Activated CD8-positive, alpha-beta T cell treated with anti-CD3 and anti-CD28 coated beads, Interleukin-2, amount 10 ng/mL, durations not matched to agents 7 days and 5 days (primary cell): Measurements from ENCODE around the gene RXYLT1. TPM values are rescaled to one million over a fixed set of nuclear protein-coding genes. Genes with fewer than 3 reads are reported as not detected.

Experiments used
- ATAC-seq: fragments of 150-1000 bp; cut with Tn5 transposase; one replicate; pipeline ENCODE4 v1.10.0; 2021; ENCODE audit warnings: moderate library complexity
- CTCF ChIA-PET: fragments of 350-600 bp; sonication (Branson Sonifier 250); formaldehyde crosslinking; loops from one replicate; lab custom pipeline; 2021; ENCODE audit warnings: antibody characterized with exemption; lab: Charles Lee
- POLR2A ChIA-PET: fragments of 350-600 bp; sonication (Branson Sonifier 250); formaldehyde crosslinking; loops from one replicate; lab custom pipeline; 2021; ENCODE audit warnings: antibody characterized with exemption; lab: Charles Lee
- DNase-seq: peaks from one replicate; pipeline ENCODE4 v3.0.0-alpha.2; 2020
- H3K27ac Mint-ChIP-seq: one replicate; pipeline ENCODE4 v1.8.0; 2021; ENCODE audit warnings: mild to moderate bottlenecking, mixed read lengths
- H3K27me3 Mint-ChIP-seq: one replicate; pipeline ENCODE4 v1.8.0; 2021; ENCODE audit warnings: low read depth, mixed read lengths
- H3K36me3 Mint-ChIP-seq: one replicate; pipeline ENCODE4 v1.8.0; 2021; ENCODE audit warnings: low read depth, mixed read lengths
- H3K4me1 Mint-ChIP-seq: one replicate; pipeline ENCODE4 v1.8.0; 2021; ENCODE audit warnings: low read depth, mixed read lengths
- H3K4me3 Mint-ChIP-seq: one replicate; pipeline ENCODE4 v1.8.0; 2021; ENCODE audit warnings: mild to moderate bottlenecking, mixed read lengths
- H3K9me3 Mint-ChIP-seq: one replicate; pipeline ENCODE4 v1.8.0; 2022; ENCODE audit warnings: mixed read lengths; ENCODE audit not compliant: insufficient read depth
- total RNA-seq, 2 experiments: library from RNA; stranded (reverse); gene quantifications; one replicate each; pipeline ENCODE4 v1.2.3, GENCODE V29; 2021

Gene RXYLT1
- total RNA-seq, 2 experiments from 2014 or later = 11.8 to 12.8 TPM

- ChIA-PET POLR2A (no interaction called here), CTCF (interaction anchor here (1.0 to 1.1 kb wide), 2 partner anchors 9 to 14 kb away, joined by 3 read pairs; no protein-coding TSS in a partner anchor)
- H3K36me3 Mint-ChIP-seq = no peaks in the 10 kb centered on the region
- H3K27me3 Mint-ChIP-seq = peaks cover 15% of the 10 kb centered on the region
- ATAC-seq (no peak), DNase-seq (no peak)
- H3K4me3 Mint-ChIP-seq = no peak overlapping the region
- H3K4me1 Mint-ChIP-seq = no peaks in the 10 kb centered on the region
- H3K27ac Mint-ChIP-seq = no peak overlapping the region
- no peaks in the 10 kb centered on the region for H3K9me3 Mint-ChIP-seq
Measured at GRCh38 chr12:63764481-63764880, 15.2 kb upstream of the RXYLT1 start.

GRCh38 chr12:63766498-63766897 lies 13.2 kb upstream of the RXYLT1 start:
- Mint-ChIP-seq H3K4me1 (no peaks in the 10 kb centered on the region), H3K4me3 (no peak overlapping the region), H3K27me3 (peaks cover 6% of the 10 kb centered on the region), H3K36me3 (no peaks in the 10 kb centered on the region), H3K27ac (no peak overlapping the region), H3K9me3 (peaks cover 9% of the 10 kb centered on the region)
- ATAC-seq (no peak), DNase-seq (no peak)
- ChIA-PET POLR2A (no interaction called here), CTCF (interaction anchor here (0.7 to 1.9 kb wide), 3 partner anchors 30 to 1523 kb away, joined by 4 read pairs; no protein-coding TSS in a partner anchor)

- Mint-ChIP-seq H3K36me3 (peaks cover 4% of the 10 kb centered on the region), H3K4me3 (no peak overlapping the region), H3K4me1 (no peaks in the 10 kb centered on the region), H3K9me3 (peaks cover 9% of the 10 kb centered on the region), H3K27ac (no peak overlapping the region), H3K27me3 (peaks cover 8% of the 10 kb centered on the region)
- ATAC-seq = no peak
- ChIA-PET POLR2A (no interaction called here), CTCF (interaction anchor here (1.2 kb wide), 1 partner anchor 31 kb away, joined by 3 read pairs; no protein-coding TSS in a partner anchor)
- DNase-seq = no peak
Measured at GRCh38 chr12:63770375-63770774, 9.3 kb upstream of the RXYLT1 start.

- Mint-ChIP-seq H3K27me3 (peaks cover 6% of the 10 kb centered on the region), H3K4me3 (no peak overlapping the region), H3K27ac (no peak overlapping the region), H3K36me3 (peaks cover 3% of the 10 kb centered on the region), H3K4me1 (peaks cover 25% of the 10 kb centered on the region), H3K9me3 (no peaks in the 10 kb centered on the region)
- CTCF ChIA-PET = no interaction called here
- POLR2A ChIA-PET = no interaction called here
- ATAC-seq = no peak
- no peak for DNase-seq
Measured at GRCh38 chr12:63777340-63777739, 2.4 kb upstream of the RXYLT1 start.

GRCh38 chr12:63782466-63782865 lies 2.8 kb downstream of the RXYLT1 start:
- H3K36me3 Mint-ChIP-seq = peaks cover 32% of the 10 kb centered on the region
- peaks cover 24% of the 10 kb centered on the region for H3K4me1 Mint-ChIP-seq
- POLR2A ChIA-PET = no interaction called here
- CTCF ChIA-PET = interaction anchor here (1.3 kb wide), 1 partner anchor 19 kb away, joined by 3 read pairs; no protein-coding TSS in a partner anchor
- H3K9me3 Mint-ChIP-seq = no peaks in the 10 kb centered on the region
- no peak for DNase-seq
- no peak overlapping the region for H3K4me3 Mint-ChIP-seq
- ATAC-seq = no peak
- no peaks in the 10 kb centered on the region for H3K27me3 Mint-ChIP-seq
- no peak overlapping the region for H3K27ac Mint-ChIP-seq

GRCh38 chr12:63787306-63787705 lies 7.6 kb downstream of the RXYLT1 start:
- no peak for ATAC-seq
- Mint-ChIP-seq H3K27ac (peak overlapping the region; percentile 11), H3K9me3 (no peaks in the 10 kb centered on the region), H3K4me3 (no peak overlapping the region), H3K36me3 (peaks cover 63% of the 10 kb centered on the region), H3K27me3 (no peaks in the 10 kb centered on the region), H3K4me1 (peaks cover 3% of the 10 kb centered on the region)
- POLR2A ChIA-PET = no interaction called here
- CTCF ChIA-PET = interaction anchor here (1.0 to 1.1 kb wide), 2 partner anchors 15 kb away, joined by 3 to 4 read pairs; no protein-coding TSS in a partner anchor
- DNase-seq = no peak

GRCh38 chr12:63790608-63790945 lies 10.9 kb downstream of the RXYLT1 start:
- Mint-ChIP-seq H3K27me3 (no peaks in the 10 kb centered on the region), H3K9me3 (no peaks in the 10 kb centered on the region), H3K4me3 (no peak overlapping the region), H3K27ac (no peak overlapping the region), H3K36me3 (peaks cover 46% of the 10 kb centered on the region), H3K4me1 (no peaks in the 10 kb centered on the region)
- no peak for ATAC-seq
- DNase-seq = no peak
- ChIA-PET POLR2A (no interaction called here), CTCF (no interaction called here)

- peaks cover 36% of the 10 kb centered on the region for H3K36me3 Mint-ChIP-seq
- no peak overlapping the region for H3K27ac Mint-ChIP-seq
- ChIA-PET POLR2A (no interaction called here), CTCF (interaction anchor here (1.1 kb wide), 1 partner anchor 10 kb away, joined by 3 read pairs; no protein-coding TSS in a partner anchor)
- no peaks in the 10 kb centered on the region for H3K4me1 Mint-ChIP-seq
- H3K9me3 Mint-ChIP-seq = no peaks in the 10 kb centered on the region
- no peak for ATAC-seq
- H3K27me3 Mint-ChIP-seq = no peaks in the 10 kb centered on the region
- DNase-seq = no peak
- H3K4me3 Mint-ChIP-seq = no peak overlapping the region
Measured at GRCh38 chr12:63792338-63792737, 12.6 kb downstream of the RXYLT1 start.

GRCh38 chr12:63795032-63795687 lies 15.5 kb downstream of the RXYLT1 start:
- Mint-ChIP-seq H3K27ac (no peak overlapping the region), H3K9me3 (no peaks in the 10 kb centered on the region), H3K4me1 (no peaks in the 10 kb centered on the region), H3K4me3 (no peak overlapping the region), H3K27me3 (no peaks in the 10 kb centered on the region), H3K36me3 (peaks cover 13% of the 10 kb centered on the region)
- ATAC-seq (no peak), DNase-seq (no peak)
- ChIA-PET POLR2A (interaction anchor here (0.6 kb wide), 1 partner anchor 20 kb away, joined by 3 read pairs; no protein-coding TSS in a partner anchor), CTCF (no interaction called here)

- H3K4me1 Mint-ChIP-seq = no peaks in the 10 kb centered on the region
- ChIA-PET CTCF (no interaction called here), POLR2A (no interaction called here)
- no peaks in the 10 kb centered on the region for H3K9me3 Mint-ChIP-seq
- ATAC-seq = no peak
- no peaks in the 10 kb centered on the region for H3K27me3 Mint-ChIP-seq
- peaks cover 6% of the 10 kb centered on the region for H3K36me3 Mint-ChIP-seq
- no peak for DNase-seq
- H3K27ac Mint-ChIP-seq = no peak overlapping the region
- H3K4me3 Mint-ChIP-seq = no peak overlapping the region
Measured at GRCh38 chr12:63795944-63796343, 16.2 kb downstream of the RXYLT1 start.

- no peak for ATAC-seq
- Mint-ChIP-seq H3K9me3 (no peaks in the 10 kb centered on the region), H3K4me3 (no peak overlapping the region), H3K27me3 (no peaks in the 10 kb centered on the region), H3K4me1 (no peaks in the 10 kb centered on the region), H3K27ac (no peak overlapping the region), H3K36me3 (no peaks in the 10 kb centered on the region)
- POLR2A ChIA-PET = no interaction called here
- CTCF ChIA-PET = interaction anchor here (0.7 to 4.4 kb wide), 12 partner anchors 10 to 466 kb away, joined by 3 to 28 read pairs (median 4); partner anchors contain the start of gene DPY19L2
- no peak for DNase-seq
Measured at GRCh38 chr12:63802012-63802608, 22.4 kb downstream of the RXYLT1 start.

GRCh38 chr12:63804746-63805145 lies 25.0 kb downstream of the RXYLT1 start:
- no peak for ATAC-seq
- DNase-seq = no peak
- ChIA-PET POLR2A (no interaction called here), CTCF (no interaction called here)
- no peak overlapping the region for H3K27ac Mint-ChIP-seq
- no peaks in the 10 kb centered on the region for H3K4me1 Mint-ChIP-seq
- no peaks in the 10 kb centered on the region for H3K27me3 Mint-ChIP-seq
- H3K9me3 Mint-ChIP-seq = no peaks in the 10 kb centered on the region
- H3K4me3 Mint-ChIP-seq = no peak overlapping the region
- H3K36me3 Mint-ChIP-seq = peaks cover 3% of the 10 kb centered on the region
